Liver (tissue), 9 donors: Measurements from ENCODE around the gene PSAT1. TPM values are rescaled to one million over a fixed set of nuclear protein-coding genes. Genes with fewer than 3 reads are reported as not detected.

ENCODE experiments used
- DNase-seq: peaks from one replicate; pipeline ENCODE4 v3.0.0-alpha.2; 2017; ENCODE audit warnings: low spot score
- H3K27ac ChIP-seq, 2 donors: one replicate each; pipeline ENCODE4 v1.7.0; 2013; ENCODE audit warnings: inconsistent platforms in 2 of 2, low read length in 2 of 2, control low read depth in 1 of 2, low read depth in 1 of 2, mild to moderate bottlenecking in 1 of 2
- H3K27me3 ChIP-seq, 4 donors: one replicate each; pipeline versions ENCODE4 v1.6.1 to v1.7.0; 2013; ENCODE audit warnings: low read length in 3 of 4, inconsistent platforms in 1 of 4, mild to moderate bottlenecking in 1 of 4, moderate library complexity in 1 of 4; ENCODE audit not compliant: control insufficient read depth in 4 of 4, insufficient read depth in 4 of 4
- H3K36me3 ChIP-seq, 4 donors: one replicate each; pipeline versions ENCODE4 v1.6.1 to v1.7.0; 2013; ENCODE audit warnings: low read length in 3 of 4, mild to moderate bottlenecking in 3 of 4, low read depth in 1 of 4, moderate library complexity in 1 of 4; ENCODE audit not compliant: control insufficient read depth in 4 of 4, insufficient read depth in 3 of 4
- H3K4me1 ChIP-seq, 4 donors: one replicate each; pipeline versions ENCODE4 v1.6.1 to v1.7.0; 2013; ENCODE audit warnings: low read length in 3 of 4, mild to moderate bottlenecking in 3 of 4, moderate library complexity in 1 of 4; ENCODE audit not compliant: control insufficient read depth in 4 of 4, insufficient read depth in 4 of 4
- H3K4me3 ChIP-seq, 3 donors: one replicate each; pipeline versions ENCODE4 v1.6.1 to v1.7.0; 2013; ENCODE audit warnings: low read length in 3 of 3, control low read depth in 1 of 3, low read depth in 1 of 3, mild to moderate bottlenecking in 1 of 3
- H3K9ac ChIP-seq, 2 donors: one replicate each; pipeline ENCODE4 v1.7.0; 2013; ENCODE audit warnings: low read length in 2 of 2, mild to moderate bottlenecking in 2 of 2, moderate library complexity in 2 of 2, control low read depth in 1 of 2, low read depth in 1 of 2
- H3K9me3 ChIP-seq, 4 donors: one replicate each; pipeline versions ENCODE4 v1.6.1 to v1.7.0; 2013; ENCODE audit warnings: low read length in 3 of 4; ENCODE audit not compliant: control insufficient read depth in 4 of 4
- FOXA2 ChIP-seq: IDR thresholded peaks from 2 replicates; pipeline ENCODE4 v1.6.1; 2016; ENCODE audit warnings: antibody characterized with exemption
- GABPA ChIP-seq, 2 donors: IDR thresholded peaks in 1 of 2; conservative IDR thresholded peaks in 1 of 2; 2 replicates each; pipeline ENCODE4 v1.6.1; 2016; ENCODE audit warnings: antibody characterized with exemption in 2 of 2, mild to moderate bottlenecking in 1 of 2, moderate library complexity in 1 of 2
- HNF4A ChIP-seq, 2 donors: conservative IDR thresholded peaks; 2 replicates each; pipeline ENCODE4 v1.6.1; 2016; ENCODE audit warnings: antibody characterized with exemption in 2 of 2, mild to moderate bottlenecking in 2 of 2
- HNF4G ChIP-seq: IDR thresholded peaks from 2 replicates; pipeline ENCODE4 v1.6.1; 2016; ENCODE audit warnings: antibody characterized with exemption
- NR2F2 ChIP-seq: IDR thresholded peaks from 2 replicates; pipeline ENCODE4 v1.6.1; 2016; ENCODE audit warnings: antibody characterized with exemption
- RAD21 ChIP-seq, 2 donors: IDR thresholded peaks; 2 replicates each; pipeline ENCODE4 v1.6.1; 2016; ENCODE audit warnings: antibody characterized with exemption in 2 of 2, mild to moderate bottlenecking in 2 of 2
- SP1 ChIP-seq: IDR thresholded peaks from 2 replicates; pipeline ENCODE4 v1.6.1; 2018; ENCODE audit warnings: antibody characterized with exemption, mild to moderate bottlenecking
- TAF1 ChIP-seq: conservative IDR thresholded peaks from 2 replicates; pipeline ENCODE4 v1.6.1; 2016; ENCODE audit warnings: antibody characterized with exemption, mild to moderate bottlenecking
- YY1 ChIP-seq: IDR thresholded peaks from 2 replicates; pipeline ENCODE4 v1.6.1; 2016; ENCODE audit warnings: antibody characterized with exemption, mild to moderate bottlenecking
- WGBS: extraction: QIAGEN DNeasy Blood & Tissue Kit; methylation state at CpG from one replicate; pipeline ENCODE4 v1.1.7; 2013; 5-methylcytosine and 5-hydroxymethylcytosine counted together
- polyA plus RNA-seq, 2 donors: library from polyadenylated mRNA; stranded (reverse) in 1 of 2; unstranded in 1 of 2; fragments of 200-250 nt in 1 of 2; fragments of >200 nt in 1 of 2; fragmentation: Nextera tagmentation in 1 of 2; extraction: Ambion mirVana in 1 of 2; gene quantifications; one replicate each; pipeline versions ENCODE4 v1.2.1 to v1.2.3, GENCODE V29; 2013 to 2015
- total RNA-seq, 2 donors: library from RNA; depleted of rRNA; stranded (reverse); fragments of >200 nt; gene quantifications; one replicate each; pipeline ENCODE4 v1.2.3, GENCODE V29; 2014
- TF ChIP-seq, protein P1 (sequence below): IDR thresholded peaks from 2 replicates; pipeline ENCODE4 v1.6.1; 2016; ENCODE audit warnings: antibody characterized with exemption
- TF ChIP-seq, protein P2 (sequence below): IDR thresholded peaks from 2 replicates; pipeline ENCODE4 v1.6.1; 2016; ENCODE audit warnings: antibody characterized with exemption
- TF ChIP-seq, protein P3 (sequence below): IDR thresholded peaks from 2 replicates; pipeline ENCODE4 v1.6.1; 2016; ENCODE audit warnings: antibody characterized with exemption
- TF ChIP-seq, protein P4 (sequence below): IDR thresholded peaks from 2 replicates; pipeline ENCODE4 v1.6.1; 2016; ENCODE audit warnings: antibody characterized with exemption, mild to moderate bottlenecking
- donor health status: healthy.
- donor health status: healthy.
- donor health status: healthy.
- donor health status: healthy.
- donor health status: healthy.

Gene PSAT1
- total and polyA plus RNA-seq, 4 donors = 28.0 to 156 (median 66.8) TPM

DNA sequence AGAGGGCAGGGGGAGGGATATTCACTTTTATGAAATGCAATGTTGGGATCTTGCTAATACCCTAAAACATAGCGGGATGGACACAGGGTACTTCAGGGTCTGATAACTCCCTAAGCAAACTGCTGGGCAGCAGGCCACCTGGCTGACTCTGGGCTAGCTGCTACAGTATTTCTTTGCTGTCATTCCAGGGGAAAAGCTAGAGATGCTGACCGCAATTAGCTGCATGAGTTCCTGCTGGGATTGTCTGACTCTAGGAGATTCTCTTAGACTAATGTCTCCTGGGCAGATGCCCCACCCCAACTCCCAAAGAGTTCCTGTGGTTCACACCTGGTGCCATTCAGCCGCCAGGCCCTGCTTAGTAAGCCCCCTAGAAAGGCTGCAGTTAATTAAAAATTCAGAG lies 69.9 kb downstream of the PSAT1 start:
- H3K9me3 ChIP-seq = no peaks in the 10 kb centered on the region
- no peak for DNase-seq
- TF ChIP-seq YY1 (no peak), NR2F2 (no peak), GABPA (IDR thresholded peaks at IDR 0.05 in 1 of 2, conservative IDR thresholded peaks at IDR 0.05 in 1 of 2) (no peak), HNF4G (no peak), HNF4A (conservative IDR thresholded peaks at IDR 0.05) (no peak), RAD21 (IDR thresholded peaks at IDR 0.05) (no peak), SP1 (no peak)
- TF ChIP-seq, protein P1, sequence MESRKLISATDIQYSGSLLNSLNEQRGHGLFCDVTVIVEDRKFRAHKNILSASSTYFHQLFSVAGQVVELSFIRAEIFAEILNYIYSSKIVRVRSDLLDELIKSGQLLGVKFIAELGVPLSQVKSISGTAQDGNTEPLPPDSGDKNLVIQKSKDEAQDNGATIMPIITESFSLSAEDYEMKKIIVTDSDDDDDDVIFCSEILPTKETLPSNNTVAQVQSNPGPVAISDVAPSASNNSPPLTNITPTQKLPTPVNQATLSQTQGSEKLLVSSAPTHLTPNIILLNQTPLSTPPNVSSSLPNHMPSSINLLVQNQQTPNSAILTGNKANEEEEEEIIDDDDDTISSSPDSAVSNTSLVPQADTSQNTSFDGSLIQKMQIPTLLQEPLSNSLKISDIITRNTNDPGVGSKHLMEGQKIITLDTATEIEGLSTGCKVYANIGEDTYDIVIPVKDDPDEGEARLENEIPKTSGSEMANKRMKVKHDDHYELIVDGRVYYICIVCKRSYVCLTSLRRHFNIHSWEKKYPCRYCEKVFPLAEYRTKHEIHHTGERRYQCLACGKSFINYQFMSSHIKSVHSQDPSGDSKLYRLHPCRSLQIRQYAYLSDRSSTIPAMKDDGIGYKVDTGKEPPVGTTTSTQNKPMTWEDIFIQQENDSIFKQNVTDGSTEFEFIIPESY = no peak
- TF ChIP-seq, protein P2, sequence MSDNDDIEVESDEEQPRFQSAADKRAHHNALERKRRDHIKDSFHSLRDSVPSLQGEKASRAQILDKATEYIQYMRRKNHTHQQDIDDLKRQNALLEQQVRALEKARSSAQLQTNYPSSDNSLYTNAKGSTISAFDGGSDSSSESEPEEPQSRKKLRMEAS = no peak
- TF ChIP-seq, protein P3, sequence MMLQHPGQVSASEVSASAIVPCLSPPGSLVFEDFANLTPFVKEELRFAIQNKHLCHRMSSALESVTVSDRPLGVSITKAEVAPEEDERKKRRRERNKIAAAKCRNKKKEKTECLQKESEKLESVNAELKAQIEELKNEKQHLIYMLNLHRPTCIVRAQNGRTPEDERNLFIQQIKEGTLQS = no peak
- TF ChIP-seq, protein P4, sequence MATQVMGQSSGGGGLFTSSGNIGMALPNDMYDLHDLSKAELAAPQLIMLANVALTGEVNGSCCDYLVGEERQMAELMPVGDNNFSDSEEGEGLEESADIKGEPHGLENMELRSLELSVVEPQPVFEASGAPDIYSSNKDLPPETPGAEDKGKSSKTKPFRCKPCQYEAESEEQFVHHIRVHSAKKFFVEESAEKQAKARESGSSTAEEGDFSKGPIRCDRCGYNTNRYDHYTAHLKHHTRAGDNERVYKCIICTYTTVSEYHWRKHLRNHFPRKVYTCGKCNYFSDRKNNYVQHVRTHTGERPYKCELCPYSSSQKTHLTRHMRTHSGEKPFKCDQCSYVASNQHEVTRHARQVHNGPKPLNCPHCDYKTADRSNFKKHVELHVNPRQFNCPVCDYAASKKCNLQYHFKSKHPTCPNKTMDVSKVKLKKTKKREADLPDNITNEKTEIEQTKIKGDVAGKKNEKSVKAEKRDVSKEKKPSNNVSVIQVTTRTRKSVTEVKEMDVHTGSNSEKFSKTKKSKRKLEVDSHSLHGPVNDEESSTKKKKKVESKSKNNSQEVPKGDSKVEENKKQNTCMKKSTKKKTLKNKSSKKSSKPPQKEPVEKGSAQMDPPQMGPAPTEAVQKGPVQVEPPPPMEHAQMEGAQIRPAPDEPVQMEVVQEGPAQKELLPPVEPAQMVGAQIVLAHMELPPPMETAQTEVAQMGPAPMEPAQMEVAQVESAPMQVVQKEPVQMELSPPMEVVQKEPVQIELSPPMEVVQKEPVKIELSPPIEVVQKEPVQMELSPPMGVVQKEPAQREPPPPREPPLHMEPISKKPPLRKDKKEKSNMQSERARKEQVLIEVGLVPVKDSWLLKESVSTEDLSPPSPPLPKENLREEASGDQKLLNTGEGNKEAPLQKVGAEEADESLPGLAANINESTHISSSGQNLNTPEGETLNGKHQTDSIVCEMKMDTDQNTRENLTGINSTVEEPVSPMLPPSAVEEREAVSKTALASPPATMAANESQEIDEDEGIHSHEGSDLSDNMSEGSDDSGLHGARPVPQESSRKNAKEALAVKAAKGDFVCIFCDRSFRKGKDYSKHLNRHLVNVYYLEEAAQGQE = no peak
- peaks cover 0 to 18% (median 0%) of the 10 kb centered on the region in 4 donors for H3K4me1 ChIP-seq
- WGBS = 97% methylated on average over 3 of the region's 3 CpGs
- no peak overlapping the region for H3K9ac ChIP-seq
- no peaks in the 10 kb centered on the region for H3K27me3 ChIP-seq
- no peaks in the 10 kb centered on the region for H3K36me3 ChIP-seq
- H3K27ac ChIP-seq = no peak overlapping the region
- H3K4me3 ChIP-seq = no peak overlapping the region

DNA sequence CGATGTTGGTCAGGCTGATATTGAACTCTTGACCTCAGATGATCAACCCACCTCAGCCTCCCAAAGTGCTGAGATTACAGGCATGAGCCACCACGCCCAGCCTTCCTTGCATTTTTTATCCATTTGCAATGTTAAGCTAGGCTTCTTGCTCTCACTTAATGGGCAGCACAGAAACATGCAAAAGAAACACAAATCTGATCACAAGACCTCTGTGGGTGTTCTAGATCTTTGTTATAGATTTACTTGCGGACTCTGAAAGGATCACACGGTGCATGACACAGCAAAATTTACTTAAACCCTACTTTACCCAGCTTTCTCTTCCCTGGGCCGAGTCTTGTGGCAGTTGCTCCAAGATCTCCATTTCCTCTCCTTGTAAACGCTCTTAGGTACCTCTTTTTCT lies 71.3 kb downstream of the PSAT1 start:
- 82% methylated on average over 6 of the region's 6 CpGs for WGBS
- Histone ChIP-seq H3K9me3 (no peaks in the 10 kb centered on the region), H3K27me3 (no peaks in the 10 kb centered on the region), H3K27ac (no peak overlapping the region), H3K36me3 (no peaks in the 10 kb centered on the region), H3K9ac (no peak overlapping the region), H3K4me1 (peaks cover 0 to 18% (median 0%) of the 10 kb centered on the region in 4 donors), H3K4me3 (no peak overlapping the region)
- no peak for DNase-seq
- TF ChIP-seq GABPA (IDR thresholded peaks at IDR 0.05 in 1 of 2, conservative IDR thresholded peaks at IDR 0.05 in 1 of 2) (no peak), RAD21 (IDR thresholded peaks at IDR 0.05) (no peak), HNF4A (conservative IDR thresholded peaks at IDR 0.05) (no peak), HNF4G (no peak), SP1 (no peak), TAF1 (no peak), YY1 (no peak), FOXA2 (no peak)
- TF ChIP-seq, protein P1 = no peak
- TF ChIP-seq, protein P3 = no peak
- TF ChIP-seq, protein P2 = no peak
- TF ChIP-seq, protein P4 = no peak
